Measurements from ENCODE around the gene FAM219B. TPM values are rescaled to one million over a fixed set of nuclear protein-coding genes. Genes with fewer than 3 reads are reported as not detected.
"Not testable (repeated sequence)": the region's sequence is repeated elsewhere in the genome, so short reads cannot be mapped to it uniquely, and the experiment has no call there.

FAM219B gene
- polyA plus RNA-seq, 1 donor: 44.7 TPM

GRCh38 chr15:74904190-74904805, 2.4 kb downstream of the FAM219B start:
- peaks cover 48% of the 10 kb centered on the region for H3K36me3 ChIP-seq (ENCODE audit: control insufficient read depth, insufficient read depth, low read length)
- H3K27me3 ChIP-seq (ENCODE audit: control insufficient read depth, insufficient read depth, low read length): no peaks in the 10 kb centered on the region
- peaks cover 11% of the 10 kb centered on the region for H3K4me1 ChIP-seq (ENCODE audit: control insufficient read depth, insufficient read depth, low read length)
- no peak overlapping the region for H3K4me3 ChIP-seq (ENCODE audit: low read length)
- no peak for DNase-seq
- no peak overlapping the region for H3K27ac ChIP-seq (ENCODE audit: low read length)
- WGBS (ENCODE audit: insufficient coverage, low lambda C conversion rate): no CpG with 5 or more reads among the region's 7 CpGs
- H3K9me3 ChIP-seq (ENCODE audit: control insufficient read depth, low read depth, low read length): no peaks in the 10 kb centered on the region

- peaks cover 11% of the 10 kb centered on the region for H3K4me1 ChIP-seq (ENCODE audit: control insufficient read depth, insufficient read depth, low read length)
- no peak overlapping the region for H3K4me3 ChIP-seq (ENCODE audit: low read length)
- no peaks in the 10 kb centered on the region for H3K27me3 ChIP-seq (ENCODE audit: control insufficient read depth, insufficient read depth, low read length)
- peaks cover 52% of the 10 kb centered on the region for H3K36me3 ChIP-seq (ENCODE audit: control insufficient read depth, insufficient read depth, low read length)
- H3K27ac ChIP-seq (ENCODE audit: low read length): no peak overlapping the region
- 86% methylated on average over 1 of the region's 1 CpG for WGBS (ENCODE audit: insufficient coverage, low lambda C conversion rate)
- no peaks in the 10 kb centered on the region for H3K9me3 ChIP-seq (ENCODE audit: control insufficient read depth, low read depth, low read length)
- DNase-seq: no peak
Measured at GRCh38 chr15:74903676-74904075, 3.0 kb downstream of the FAM219B start.

GRCh38 chr15:74902295-74903075, 4.2 kb downstream of the FAM219B start:
- Histone ChIP-seq H3K27me3 (ENCODE audit: control insufficient read depth, insufficient read depth, low read length) (no peaks in the 10 kb centered on the region), H3K27ac (ENCODE audit: low read length) (no peak overlapping the region), H3K9me3 (ENCODE audit: control insufficient read depth, low read depth, low read length) (no peaks in the 10 kb centered on the region), H3K4me3 (ENCODE audit: low read length) (no peak overlapping the region), H3K4me1 (ENCODE audit: control insufficient read depth, insufficient read depth, low read length) (peaks cover 9% of the 10 kb centered on the region), H3K36me3 (ENCODE audit: control insufficient read depth, insufficient read depth, low read length) (peaks cover 59% of the 10 kb centered on the region)
- no CpG with 5 or more reads among the region's 4 CpGs for WGBS (ENCODE audit: insufficient coverage, low lambda C conversion rate)
- no peak for DNase-seq

- Histone ChIP-seq H3K27ac (ENCODE audit: low read length) (no peak overlapping the region), H3K4me1 (ENCODE audit: control insufficient read depth, insufficient read depth, low read length) (peaks cover 7% of the 10 kb centered on the region), H3K36me3 (ENCODE audit: control insufficient read depth, insufficient read depth, low read length) (peaks cover 68% of the 10 kb centered on the region), H3K9me3 (ENCODE audit: control insufficient read depth, low read depth, low read length) (no peaks in the 10 kb centered on the region), H3K4me3 (ENCODE audit: low read length) (no peak overlapping the region), H3K27me3 (ENCODE audit: control insufficient read depth, insufficient read depth, low read length) (no peaks in the 10 kb centered on the region)
- no CpG with 5 or more reads among the region's 5 CpGs for WGBS (ENCODE audit: insufficient coverage, low lambda C conversion rate)
- DNase-seq: peak; percentile 43 to 69
Measured at GRCh38 chr15:74901612-74902063, 5.0 kb downstream of the FAM219B start.

GRCh38 chr15:74897300-74897701, 9.3 kb downstream of the FAM219B start:
- Histone ChIP-seq H3K27me3 (ENCODE audit: control insufficient read depth, insufficient read depth, low read length) (no peaks in the 10 kb centered on the region), H3K4me3 (ENCODE audit: low read length) (no peak overlapping the region), H3K36me3 (ENCODE audit: control insufficient read depth, insufficient read depth, low read length) (peaks cover 76% of the 10 kb centered on the region), H3K4me1 (ENCODE audit: control insufficient read depth, insufficient read depth, low read length) (peaks cover 7% of the 10 kb centered on the region), H3K27ac (ENCODE audit: low read length) (no peak overlapping the region), H3K9me3 (ENCODE audit: control insufficient read depth, low read depth, low read length) (no peaks in the 10 kb centered on the region)
- no CpG with 5 or more reads among the region's 6 CpGs for WGBS (ENCODE audit: insufficient coverage, low lambda C conversion rate)
- no peak for DNase-seq

- Histone ChIP-seq H3K4me3 (ENCODE audit: low read length) (no peak overlapping the region), H3K4me1 (ENCODE audit: control insufficient read depth, insufficient read depth, low read length) (peaks cover 15% of the 10 kb centered on the region), H3K27me3 (ENCODE audit: control insufficient read depth, insufficient read depth, low read length) (no peaks in the 10 kb centered on the region), H3K9me3 (ENCODE audit: control insufficient read depth, low read depth, low read length) (no peaks in the 10 kb centered on the region), H3K36me3 (ENCODE audit: control insufficient read depth, insufficient read depth, low read length) (peaks cover 69% of the 10 kb centered on the region), H3K27ac (ENCODE audit: low read length) (no peak overlapping the region)
- no peak for DNase-seq
- no CpG with 5 or more reads among the region's 3 CpGs for WGBS (ENCODE audit: insufficient coverage, low lambda C conversion rate)
Measured at GRCh38 chr15:74896316-74896715, 10.3 kb downstream of the FAM219B start.

GRCh38 chr15:74895830-74896229, 10.8 kb downstream of the FAM219B start:
- Histone ChIP-seq H3K4me1 (ENCODE audit: control insufficient read depth, insufficient read depth, low read length) (peaks cover 19% of the 10 kb centered on the region), H3K27me3 (ENCODE audit: control insufficient read depth, insufficient read depth, low read length) (no peaks in the 10 kb centered on the region), H3K4me3 (ENCODE audit: low read length) (no peak overlapping the region), H3K27ac (ENCODE audit: low read length) (no peak overlapping the region), H3K36me3 (ENCODE audit: control insufficient read depth, insufficient read depth, low read length) (peaks cover 64% of the 10 kb centered on the region), H3K9me3 (ENCODE audit: control insufficient read depth, low read depth, low read length) (no peaks in the 10 kb centered on the region)
- no CpG with 5 or more reads among the region's 6 CpGs for WGBS (ENCODE audit: insufficient coverage, low lambda C conversion rate)
- no peak for DNase-seq

GRCh38 chr15:74894383-74894782, 12.3 kb downstream of the FAM219B start:
- not testable (repeated sequence) for H3K27ac ChIP-seq (ENCODE audit: low read length); H3K9me3 ChIP-seq (ENCODE audit: control insufficient read depth, low read depth, low read length); H3K27me3 ChIP-seq (ENCODE audit: control insufficient read depth, insufficient read depth, low read length); H3K4me3 ChIP-seq (ENCODE audit: low read length); DNase-seq
- no CpG with 5 or more reads among the region's 7 CpGs for WGBS (ENCODE audit: insufficient coverage, low lambda C conversion rate)
- Histone ChIP-seq H3K36me3 (ENCODE audit: control insufficient read depth, insufficient read depth, low read length) (peaks cover 50% of the 10 kb centered on the region), H3K4me1 (ENCODE audit: control insufficient read depth, insufficient read depth, low read length) (peaks cover 23% of the 10 kb centered on the region)

GRCh38 chr15:74893627-74894026, 13.0 kb downstream of the FAM219B start:
- Histone ChIP-seq H3K36me3 (ENCODE audit: control insufficient read depth, insufficient read depth, low read length) (peaks cover 47% of the 10 kb centered on the region), H3K27ac (ENCODE audit: low read length) (no peak overlapping the region), H3K4me1 (ENCODE audit: control insufficient read depth, insufficient read depth, low read length) (peaks cover 28% of the 10 kb centered on the region), H3K4me3 (ENCODE audit: low read length) (no peak overlapping the region), H3K27me3 (ENCODE audit: control insufficient read depth, insufficient read depth, low read length) (no peaks in the 10 kb centered on the region), H3K9me3 (ENCODE audit: control insufficient read depth, low read depth, low read length) (no peaks in the 10 kb centered on the region)
- DNase-seq: no peak
- no CpG with 5 or more reads among the region's 3 CpGs for WGBS (ENCODE audit: insufficient coverage, low lambda C conversion rate)

- no peaks in the 10 kb centered on the region for H3K9me3 ChIP-seq (ENCODE audit: control insufficient read depth, low read depth, low read length)
- H3K27me3 ChIP-seq (ENCODE audit: control insufficient read depth, insufficient read depth, low read length): no peaks in the 10 kb centered on the region
- DNase-seq: no peak
- H3K4me3 ChIP-seq (ENCODE audit: low read length): no peak overlapping the region
- H3K4me1 ChIP-seq (ENCODE audit: control insufficient read depth, insufficient read depth, low read length): peaks cover 28% of the 10 kb centered on the region
- peaks cover 44% of the 10 kb centered on the region for H3K36me3 ChIP-seq (ENCODE audit: control insufficient read depth, insufficient read depth, low read length)
- no peak overlapping the region for H3K27ac ChIP-seq (ENCODE audit: low read length)
- WGBS (ENCODE audit: insufficient coverage, low lambda C conversion rate): no CpG with 5 or more reads among the region's 2 CpGs
Measured at GRCh38 chr15:74892931-74893330, 13.7 kb downstream of the FAM219B start.

Measured in large intestine (tissue), 3 donors.